ENCODE results near the gene MASP1. TPM values are rescaled to one million over a fixed set of nuclear protein-coding genes. Genes with fewer than 3 reads are reported as not detected.

Gene MASP1
- total and polyA plus RNA-seq, 8 donors, result 0.42 to 8.0 (median 6.2) TPM

GRCh38 chr3:187321766-187322165 lies 30.2 kb upstream of the MASP1 start:
- no peak for ATAC-seq
- intact Hi-C loops (cut with DNase I), result no loop called here
- Histone ChIP-seq H3K27ac (no peak overlapping the region), H3K9me3 (no peaks in the 10 kb centered on the region), H3K4me3 (no peak overlapping the region), H3K36me3 (no peaks in the 10 kb centered on the region), H3K4me1 (peaks cover 0 to 12% of the 10 kb centered on the region in 2 donors), H3K27me3 (peaks cover 0 to 31% of the 10 kb centered on the region in 2 donors)
- no peak for DNase-seq
- TF ChIP-seq CTCF (IDR thresholded peaks at IDR 0.05), result no peak

GRCh38 chr3:187319699-187320302 lies 28.3 kb upstream of the MASP1 start:
- H3K27ac ChIP-seq, result no peak overlapping the region
- ATAC-seq, result peak; percentile 98

GRCh38 chr3:187318819-187319616 lies 27.5 kb upstream of the MASP1 start:
- Histone ChIP-seq H3K27me3 (peaks cover 0 to 33% of the 10 kb centered on the region in 2 donors), H3K4me1 (peaks cover 0 to 12% of the 10 kb centered on the region in 2 donors), H3K9me3 (no peaks in the 10 kb centered on the region), H3K27ac (no peak overlapping the region), H3K36me3 (no peaks in the 10 kb centered on the region), H3K4me3 (no peak overlapping the region)
- ATAC-seq (peak; percentile 89), DNase-seq (peak in 3 of 4 donors; percentile 36 to 56 (median 36))
- TF ChIP-seq CTCF (IDR thresholded peaks at IDR 0.05), result peak; percentile 75 to 79
- intact Hi-C loops (cut with DNase I), result loop anchor here (5.0 to 10.0 kb wide), 3 partner anchors 94 to 363 kb away; no protein-coding TSS in a partner anchor

More at GRCh38 chr3:187319699-187320302, 28.3 kb upstream of the MASP1 start:
- Histone ChIP-seq H3K27me3 (peaks cover 0 to 31% of the 10 kb centered on the region in 2 donors), H3K4me1 (peaks cover 0 to 12% of the 10 kb centered on the region in 2 donors), H3K36me3 (no peaks in the 10 kb centered on the region), H3K4me3 (no peak overlapping the region), H3K9me3 (no peaks in the 10 kb centered on the region)
- TF ChIP-seq CTCF (IDR thresholded peaks at IDR 0.05), result peak; percentile 68 to 77
- intact Hi-C loops (cut with DNase I), result loop anchor here (5.0 to 10.0 kb wide), 3 partner anchors 95 to 362 kb away; no protein-coding TSS in a partner anchor
- DNase-seq, result peak in 2 of 4 donors; percentile 28 to 50

GRCh38 chr3:187315872-187316271 lies 24.3 kb upstream of the MASP1 start:
- H3K27me3 ChIP-seq, result peaks cover 0 to 27% of the 10 kb centered on the region in 2 donors
- H3K36me3 ChIP-seq, result no peaks in the 10 kb centered on the region
- H3K27ac ChIP-seq, result no peak overlapping the region
- TF ChIP-seq CTCF (IDR thresholded peaks at IDR 0.05), result no peak
- H3K9me3 ChIP-seq, result no peaks in the 10 kb centered on the region
- peaks cover 0 to 12% of the 10 kb centered on the region in 2 donors for H3K4me1 ChIP-seq
- intact Hi-C loops (cut with DNase I), result loop anchor here (5.0 to 10.0 kb wide), 3 partner anchors 91 to 366 kb away; no protein-coding TSS in a partner anchor
- DNase-seq, result no peak
- ATAC-seq, result no peak
- H3K4me3 ChIP-seq, result no peak overlapping the region

- no peak for TF ChIP-seq CTCF (IDR thresholded peaks at IDR 0.05)
- Histone ChIP-seq H3K36me3 (no peaks in the 10 kb centered on the region), H3K4me1 (peaks cover 0 to 4% of the 10 kb centered on the region in 2 donors), H3K4me3 (no peak overlapping the region), H3K9me3 (no peaks in the 10 kb centered on the region), H3K27ac (no peak overlapping the region), H3K27me3 (peaks cover 0 to 14% of the 10 kb centered on the region in 2 donors)
- ATAC-seq, result no peak
- intact Hi-C loops (cut with DNase I), result loop anchor here in 1 of 2 donors (10.0 kb wide), 1 partner anchor 89 kb away; no protein-coding TSS in a partner anchor
- no peak for DNase-seq
Observed at GRCh38 chr3:187314176-187314575, 22.6 kb upstream of the MASP1 start.

Data from left lung (tissue), 10 donors.